ENCODE measurements around the gene RBMS1. TPM values are rescaled to one million over a fixed set of nuclear protein-coding genes. Genes with fewer than 3 reads are reported as not detected.

Gene RBMS1
- total and polyA plus RNA-seq, 7 donors: 4.4 to 91.8 (median 69.2) TPM

GRCh38 chr2:160351956-160352355 is 141.7 kb downstream of the RBMS1 start:
- Histone ChIP-seq H3K9me3 (no peaks in the 10 kb centered on the region), H3K4me3 (no peak overlapping the region), H3K27me3 (no peaks in the 10 kb centered on the region), H3K4me1 (peaks cover 0 to 92% (median 87%) of the 10 kb centered on the region in 4 donors), H3K27ac (peak overlapping the region in 3 of 4 donors; percentile 52 to 77 (median 76)), H3K36me3 (no peaks in the 10 kb centered on the region)
- no peak for DNase-seq
- TF ChIP-seq POLR2AphosphoS5 (IDR thresholded peaks at IDR 0.05) (peak in 1 of 4 donors; percentile 48), EP300 (IDR thresholded peaks at IDR 0.05) (no peak)
- WGBS, 2 donors: 77 to 86% methylated on average over 4 of the region's 4 CpGs
- intact Hi-C loops (cut with DNase I): loop anchor here (5.0 kb wide), 1 partner anchor 45 kb away; no protein-coding TSS in a partner anchor

DNA sequence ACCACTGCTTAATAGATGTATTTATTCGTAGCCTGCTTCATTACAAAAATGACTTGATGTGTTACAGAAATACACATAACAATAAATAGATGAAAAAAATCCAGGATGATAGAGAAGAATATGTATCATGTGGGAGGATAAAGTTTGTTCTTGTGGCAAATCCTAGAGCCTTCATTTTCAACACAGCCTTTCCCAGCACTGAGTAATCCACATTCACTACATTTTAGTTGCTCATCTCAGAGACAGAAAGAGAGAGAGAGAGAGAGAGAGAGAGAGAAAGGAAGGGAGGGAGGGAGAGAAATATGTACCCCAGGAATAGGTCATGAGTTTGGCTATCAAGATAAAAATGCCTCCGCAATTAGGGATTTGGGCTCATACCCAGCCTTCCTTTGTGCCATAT is 144.3 kb downstream of the RBMS1 start:
- Histone ChIP-seq H3K9me3 (no peaks in the 10 kb centered on the region), H3K27me3 (no peaks in the 10 kb centered on the region), H3K27ac (peak overlapping the region in 2 of 4 donors; percentile 39 to 50), H3K4me1 (peaks cover 0 to 94% (median 83%) of the 10 kb centered on the region in 4 donors), H3K36me3 (no peaks in the 10 kb centered on the region), H3K4me3 (no peak overlapping the region)
- DNase-seq: no peak
- 91 to 92% methylated on average over 2 of the region's 2 CpGs for WGBS, 2 donors
- intact Hi-C loops (cut with DNase I): no loop called here
- TF ChIP-seq CTCF (IDR thresholded peaks at IDR 0.05) (no peak), POLR2A (IDR thresholded peaks at IDR 0.05) (no peak), EP300 (IDR thresholded peaks at IDR 0.05) (no peak), POLR2AphosphoS5 (IDR thresholded peaks at IDR 0.05) (no peak)

DNA sequence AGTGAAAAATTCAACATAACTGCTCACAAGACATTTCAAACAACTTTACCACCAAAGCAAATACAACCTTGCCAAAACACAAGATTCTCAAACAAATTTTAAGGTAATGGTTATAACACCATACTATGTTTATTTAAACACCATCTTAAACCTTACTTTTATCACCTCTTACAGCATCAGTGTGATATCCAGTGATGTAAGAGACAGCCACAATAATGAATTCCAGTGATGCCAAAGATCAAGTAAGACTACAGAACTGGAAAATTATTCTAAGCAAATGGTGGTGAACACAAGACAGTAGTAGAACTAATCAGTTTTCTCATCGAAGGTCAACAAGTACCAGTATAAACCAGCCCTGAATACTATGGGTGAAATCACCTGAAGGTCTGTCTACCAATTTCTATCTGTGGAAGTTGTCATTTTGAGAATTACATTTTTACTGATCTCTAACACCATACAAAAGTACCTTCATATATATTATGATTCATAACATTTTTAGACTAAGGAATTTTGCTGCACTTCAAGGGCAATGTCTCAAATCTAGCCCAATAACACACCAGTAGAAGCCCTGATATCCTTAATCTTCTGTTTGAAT is 146.2 kb downstream of the RBMS1 start:
- 93 to 96% methylated on average over 1 of the region's 1 CpG for whole genome bisulfite sequencing, 2 donors
- no peak for DNase-seq

DNA sequence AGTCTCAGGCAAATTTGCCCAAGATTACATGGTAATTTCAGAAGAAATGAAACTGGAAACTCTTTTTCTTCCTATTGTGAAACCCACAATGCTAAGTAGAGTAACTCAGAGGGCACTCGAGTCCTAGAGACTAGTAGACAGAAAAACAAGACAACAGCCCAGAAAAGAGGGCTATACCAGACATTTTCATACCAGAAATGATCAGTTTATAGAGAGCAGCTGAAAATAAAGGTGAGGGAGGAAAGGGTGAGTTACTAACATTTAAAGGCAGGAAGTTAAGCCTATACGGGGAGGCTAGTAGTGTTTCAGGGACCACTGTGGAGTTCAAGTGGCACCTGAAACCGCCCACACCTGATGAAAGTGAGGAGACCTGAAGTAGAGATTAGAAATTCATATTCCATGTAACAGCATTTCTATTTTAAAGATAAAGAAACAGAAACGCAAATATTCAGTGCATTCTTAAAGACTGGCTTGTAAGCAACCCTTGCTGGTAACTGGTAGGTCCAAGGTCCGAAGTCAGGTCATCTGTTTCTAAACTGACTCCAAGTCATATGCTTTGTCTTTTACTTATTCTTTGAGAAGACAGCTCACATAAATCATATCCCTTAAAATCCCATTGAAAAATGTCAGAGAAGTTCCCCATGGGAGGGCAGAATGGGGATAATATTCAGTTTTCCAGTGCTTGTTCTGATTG is 148.4 kb downstream of the RBMS1 start:
- H3K4me3 ChIP-seq: no peak overlapping the region
- H3K27me3 ChIP-seq: no peaks in the 10 kb centered on the region
- TF ChIP-seq POLR2A (IDR thresholded peaks at IDR 0.05) (no peak), POLR2AphosphoS5 (IDR thresholded peaks at IDR 0.05) (no peak), CTCF (IDR thresholded peaks at IDR 0.05) (no peak), EP300 (IDR thresholded peaks at IDR 0.05) (no peak)
- no peak for DNase-seq
- H3K27ac ChIP-seq: no peak overlapping the region
- WGBS, 2 donors: 80 to 87% methylated on average over 5 of the region's 5 CpGs
- peaks cover 0 to 91% (median 63%) of the 10 kb centered on the region in 4 donors for H3K4me1 ChIP-seq
- no peaks in the 10 kb centered on the region for H3K36me3 ChIP-seq
- intact Hi-C loops (cut with DNase I): no loop called here
- H3K9me3 ChIP-seq: no peaks in the 10 kb centered on the region

More for the DNA sequence above, 146.2 kb downstream of the RBMS1 start:
- H3K4me1 ChIP-seq: peaks cover 0 to 90% (median 70%) of the 10 kb centered on the region in 4 donors
- no peaks in the 10 kb centered on the region for H3K36me3 ChIP-seq
- H3K4me3 ChIP-seq: no peak overlapping the region
- TF ChIP-seq POLR2AphosphoS5 (IDR thresholded peaks at IDR 0.05): no peak
- no peak for TF ChIP-seq CTCF (IDR thresholded peaks at IDR 0.05)
- TF ChIP-seq EP300 (IDR thresholded peaks at IDR 0.05): no peak
- no peak for TF ChIP-seq POLR2A (IDR thresholded peaks at IDR 0.05)
- no peaks in the 10 kb centered on the region for H3K27me3 ChIP-seq
- H3K9me3 ChIP-seq: no peaks in the 10 kb centered on the region
- H3K27ac ChIP-seq: peak overlapping the region in 2 of 4 donors; percentile 25 to 27
- intact Hi-C loops (cut with DNase I): no loop called here

GRCh38 chr2:160343404-160343803 is 150.2 kb downstream of the RBMS1 start:
- H3K27ac ChIP-seq: peak overlapping the region in 1 of 4 donors; percentile 54

More at GRCh38 chr2:160343404-160343803, 150.2 kb downstream of the RBMS1 start:
- no peaks in the 10 kb centered on the region for H3K36me3 ChIP-seq
- intact Hi-C loops (cut with DNase I): no loop called here
- TF ChIP-seq CTCF (IDR thresholded peaks at IDR 0.05): no peak
- H3K27me3 ChIP-seq: no peaks in the 10 kb centered on the region
- no peak overlapping the region for H3K4me3 ChIP-seq
- WGBS, 2 donors: 63 to 89% methylated on average over 2 of the region's 2 CpGs
- DNase-seq: no peak
- H3K9me3 ChIP-seq: no peaks in the 10 kb centered on the region
- H3K4me1 ChIP-seq: peaks cover 0 to 91% (median 63%) of the 10 kb centered on the region in 4 donors

Measured in sigmoid colon (tissue), 7 donors.